GDM1 (cell line): ENCODE results near the gene CSMD2.
"Not testable (repeated sequence)": the region's sequence is repeated elsewhere in the genome, so short reads cannot be mapped to it uniquely, and the experiment has no call there.

ENCODE experiments used
- DNase-seq: peaks from one replicate; lab custom pipeline; 2025; lab: John Stamatoyannopoulos, UW

CSMD2 gene

DNA sequence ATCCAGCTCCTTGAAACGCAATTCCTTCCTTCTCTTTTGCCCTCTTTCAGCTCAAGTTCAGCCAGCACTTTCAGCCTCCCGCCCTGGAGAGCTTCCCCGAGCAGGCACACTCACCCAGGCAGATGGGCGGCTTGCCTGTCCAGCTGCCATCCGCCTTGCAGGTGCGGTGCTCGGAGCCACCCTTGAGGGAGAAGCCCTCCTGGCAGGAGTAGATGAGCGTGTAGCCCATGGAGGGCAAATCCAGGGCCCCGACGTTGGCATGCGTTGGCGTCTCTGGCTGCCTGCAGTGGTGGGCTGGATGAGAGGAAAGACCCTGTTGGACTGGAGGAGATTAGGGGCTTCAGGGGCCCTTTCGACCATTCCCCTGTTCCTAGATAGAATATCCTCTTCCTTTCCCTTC lies 632.1 kb downstream of the CSMD2 start:
- DNase-seq: no peak

DNA sequence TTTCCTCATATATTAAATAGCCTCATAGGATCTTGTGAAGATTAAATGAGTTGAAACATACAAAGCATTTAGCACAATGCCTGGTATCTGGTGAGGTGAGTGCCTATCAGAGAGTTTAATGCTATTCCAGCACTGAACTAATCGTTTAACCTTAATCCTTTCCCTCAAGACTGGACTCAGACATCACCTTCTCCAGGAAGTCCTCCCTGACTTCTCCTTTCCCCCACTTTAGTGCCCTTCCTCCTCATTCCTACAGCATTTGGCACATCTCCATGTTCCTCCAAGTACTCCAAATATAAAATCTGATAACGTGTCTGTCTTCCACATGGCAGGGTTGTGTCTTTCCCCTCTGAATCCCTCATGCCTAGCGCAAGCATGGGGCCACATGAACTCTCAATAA lies 632.8 kb downstream of the CSMD2 start:
- no peak for DNase-seq

DNA sequence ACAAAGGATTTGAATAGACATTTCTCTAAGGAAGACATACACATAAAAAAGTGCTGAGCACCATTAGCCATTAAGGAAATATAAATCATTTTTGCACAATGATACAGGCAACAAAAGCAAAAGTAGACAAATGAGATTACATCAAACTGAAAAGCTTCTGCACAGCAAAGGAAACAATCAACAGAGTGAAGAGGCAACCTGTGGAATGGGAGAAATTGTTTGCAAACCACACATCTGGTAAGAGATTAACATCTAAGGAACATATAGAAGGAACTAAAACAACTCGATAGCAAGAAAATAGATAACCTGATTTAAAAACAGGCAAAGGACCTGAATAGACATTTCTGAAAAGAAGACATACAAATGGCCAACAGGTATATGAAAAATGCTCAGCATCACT lies 635.1 kb downstream of the CSMD2 start:
- no peak for DNase-seq

DNA sequence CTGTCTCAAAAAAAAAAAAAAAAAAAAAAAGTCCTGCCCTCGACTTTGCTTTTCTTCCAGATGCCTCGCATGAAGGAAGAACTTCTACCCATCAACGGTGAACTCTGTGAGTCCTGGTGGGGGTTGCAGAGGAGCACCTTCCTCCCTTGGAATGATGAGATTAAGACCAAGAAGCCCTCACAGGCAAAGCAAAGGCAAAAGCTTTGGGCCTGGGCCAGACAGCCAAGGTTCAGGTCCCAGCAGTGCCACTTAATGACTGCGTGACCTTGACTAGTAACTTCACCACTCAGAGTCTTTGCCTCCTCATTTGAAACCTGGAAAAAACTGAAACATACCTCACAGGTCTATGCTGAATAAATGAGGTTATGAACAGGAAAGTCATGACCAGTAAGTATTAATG lies 637.1 kb downstream of the CSMD2 start:
- DNase-seq: no peak

DNA sequence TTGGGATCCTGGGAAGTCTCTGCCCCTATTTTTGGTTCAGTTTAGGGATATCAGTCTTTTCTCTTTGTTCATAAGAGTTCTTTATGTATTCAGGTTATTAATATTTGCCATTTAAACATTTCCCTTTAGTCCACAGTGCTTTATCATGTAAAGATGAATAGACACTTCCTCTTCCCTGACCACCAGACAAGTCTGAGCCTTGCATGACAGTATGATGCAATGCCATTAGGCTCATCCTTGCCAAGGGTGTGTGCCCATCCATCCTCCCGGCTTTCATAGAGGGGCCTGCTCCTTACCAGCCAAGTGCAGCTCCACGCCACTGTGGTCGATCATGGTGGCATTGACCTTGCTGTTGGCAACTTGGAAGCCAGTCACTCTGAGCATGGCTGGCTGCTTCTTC lies 640.4 kb downstream of the CSMD2 start:
- DNase-seq: no peak

DNA sequence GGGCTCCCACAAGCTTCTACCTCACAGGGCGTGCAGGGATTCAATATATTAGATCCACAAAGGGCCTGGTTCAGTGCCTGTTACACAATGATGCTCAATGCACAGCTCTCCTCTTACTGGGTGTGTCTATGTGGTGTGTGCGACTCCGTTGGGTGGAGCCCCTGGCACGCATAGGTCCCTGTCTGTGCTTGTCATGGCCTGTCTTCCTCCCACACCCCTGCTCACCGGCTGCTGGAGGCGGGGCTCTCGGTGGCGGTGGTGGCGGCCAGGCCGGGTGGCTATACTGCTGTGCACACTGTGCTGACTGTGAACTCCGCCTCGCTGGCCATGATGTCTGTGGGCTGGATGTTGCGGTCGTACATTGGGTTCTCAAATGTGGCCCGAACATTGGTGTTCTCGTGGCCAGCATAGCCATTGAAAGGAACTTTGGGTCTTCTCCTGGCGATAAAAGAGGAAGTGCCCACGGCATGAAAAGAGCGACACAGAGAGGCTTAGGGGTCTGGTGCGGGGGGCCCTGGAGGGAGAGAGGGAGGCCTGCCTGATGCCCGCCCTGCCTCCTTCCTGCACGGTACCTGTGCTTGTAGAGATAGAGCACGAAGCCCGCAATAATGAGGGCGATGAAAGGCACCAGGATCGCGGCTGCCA lies 645.7 kb downstream of the CSMD2 start:
- DNase-seq: no peak

DNA sequence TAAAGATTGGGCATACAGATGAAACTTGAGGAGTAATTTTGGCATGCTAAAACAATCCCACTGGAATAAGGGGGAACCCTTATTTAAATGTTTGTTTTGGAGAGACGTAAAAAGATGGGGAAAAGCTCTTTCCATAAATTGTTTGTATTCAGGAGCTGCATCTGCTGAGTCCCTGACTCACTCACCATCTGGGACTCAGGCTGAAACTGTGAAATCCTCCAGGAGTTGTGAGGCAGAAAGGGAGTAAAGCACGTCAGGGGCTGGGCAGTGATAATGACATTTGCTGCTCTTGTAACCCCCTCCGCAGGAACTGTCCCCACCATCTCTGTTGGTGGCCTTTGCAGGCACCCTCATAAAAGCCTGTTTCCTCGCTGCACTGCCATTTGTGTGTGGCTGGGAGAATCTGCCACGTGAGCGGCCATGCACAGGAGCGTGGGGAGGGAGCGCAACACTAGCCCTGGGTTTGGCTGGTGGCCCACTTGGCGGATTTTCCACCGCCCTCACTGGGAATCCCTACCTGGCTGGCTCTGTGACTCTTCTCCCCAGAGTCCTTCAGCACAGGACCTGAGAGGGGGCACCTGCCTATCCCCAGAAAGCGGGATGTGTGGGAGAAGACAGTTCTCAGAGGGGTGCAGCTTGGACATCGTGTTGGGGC lies 647.3 kb downstream of the CSMD2 start:
- no peak for DNase-seq

DNA sequence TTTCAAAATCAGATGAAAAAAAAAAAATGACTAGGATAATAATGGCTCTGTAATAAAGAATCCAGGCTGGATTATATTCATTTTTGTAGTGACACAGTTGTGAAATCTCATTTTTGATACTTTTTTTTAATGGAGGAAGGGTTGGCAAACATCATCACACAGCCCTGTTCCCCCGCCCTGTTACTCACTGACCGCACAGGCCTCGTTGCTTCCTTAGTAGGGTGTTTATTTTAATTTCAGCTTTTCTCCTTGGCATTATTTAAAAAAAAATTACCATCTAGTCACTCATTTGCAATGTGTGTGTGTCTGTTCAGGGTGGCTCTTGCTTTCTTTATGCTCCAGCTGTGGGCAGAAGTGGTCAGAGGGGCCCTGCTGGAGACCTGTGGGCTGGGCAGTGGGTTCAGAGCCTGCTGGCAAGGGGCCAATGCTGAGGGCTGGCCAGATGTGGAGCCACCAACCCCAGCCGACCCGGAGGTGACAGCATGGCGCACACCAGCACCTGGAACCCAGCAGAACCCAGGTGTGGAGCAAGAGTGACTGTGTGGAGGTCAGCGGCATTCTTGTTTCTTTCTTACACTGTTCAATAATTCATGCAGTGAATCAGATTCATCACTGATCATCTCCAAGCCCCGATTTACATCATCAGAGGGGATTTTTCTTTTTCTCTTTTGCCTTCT lies 648.0 kb downstream of the CSMD2 start:
- DNase-seq: no peak

DNA sequence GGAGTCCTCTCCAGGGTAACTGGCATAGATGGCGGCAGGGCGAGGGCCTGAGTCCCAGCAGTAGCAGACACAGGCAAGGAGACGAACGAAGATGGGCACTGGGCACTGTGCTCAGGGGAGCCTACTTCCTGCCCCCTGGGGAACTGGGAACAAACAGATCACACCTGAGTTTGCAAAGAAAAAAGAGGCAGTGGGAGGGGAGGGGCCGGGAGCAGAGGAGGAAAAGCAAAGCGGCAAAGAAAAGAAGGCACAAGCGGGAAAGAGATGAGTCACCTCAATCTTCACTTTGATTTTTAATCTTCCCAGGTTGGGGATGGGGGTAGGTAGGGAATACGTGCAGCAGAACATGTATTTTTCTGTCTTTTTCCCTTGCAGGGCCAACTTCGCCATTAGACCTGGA lies 648.6 kb downstream of the CSMD2 start:
- no peak for DNase-seq

DNA sequence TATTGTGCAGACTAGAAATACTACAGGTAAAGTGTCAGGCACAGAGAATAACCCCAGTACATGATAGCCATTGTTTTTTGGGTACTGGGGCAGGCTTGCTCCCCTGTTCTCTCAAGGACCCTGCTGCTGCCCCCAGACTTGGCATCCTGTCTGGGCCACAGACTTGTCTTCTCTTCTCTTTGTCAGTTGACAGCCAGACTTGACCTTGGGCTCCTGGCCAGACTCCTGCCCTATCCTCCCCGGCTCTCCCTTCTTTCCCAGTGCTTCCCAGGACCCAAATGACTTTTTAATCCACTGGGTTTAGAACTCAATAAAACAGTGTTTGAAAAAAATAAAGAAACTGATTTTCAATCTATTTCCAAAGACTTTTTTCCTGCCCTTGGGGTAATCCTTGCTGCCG lies 649.4 kb downstream of the CSMD2 start:
- DNase-seq: no peak

DNA sequence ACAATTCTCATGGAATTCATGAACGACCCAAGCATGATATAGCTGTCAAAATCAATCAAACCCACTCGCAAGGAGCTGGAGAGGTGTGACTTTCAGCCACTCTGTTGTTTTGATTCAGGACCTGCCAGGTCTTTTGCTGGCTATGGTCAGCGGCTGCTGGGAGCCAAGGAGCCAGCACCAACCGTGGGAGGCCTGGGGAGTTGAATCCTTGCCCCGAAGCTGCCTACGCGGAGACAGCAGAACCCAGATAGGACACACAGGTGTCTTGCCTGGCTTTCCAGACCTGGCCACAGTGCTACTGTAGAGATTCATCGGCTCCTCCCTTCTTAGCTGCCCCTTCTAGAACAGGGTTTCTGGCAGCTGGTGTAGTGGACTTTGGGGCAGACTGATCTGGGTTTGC lies 649.9 kb downstream of the CSMD2 start:
- no peak for DNase-seq

DNA sequence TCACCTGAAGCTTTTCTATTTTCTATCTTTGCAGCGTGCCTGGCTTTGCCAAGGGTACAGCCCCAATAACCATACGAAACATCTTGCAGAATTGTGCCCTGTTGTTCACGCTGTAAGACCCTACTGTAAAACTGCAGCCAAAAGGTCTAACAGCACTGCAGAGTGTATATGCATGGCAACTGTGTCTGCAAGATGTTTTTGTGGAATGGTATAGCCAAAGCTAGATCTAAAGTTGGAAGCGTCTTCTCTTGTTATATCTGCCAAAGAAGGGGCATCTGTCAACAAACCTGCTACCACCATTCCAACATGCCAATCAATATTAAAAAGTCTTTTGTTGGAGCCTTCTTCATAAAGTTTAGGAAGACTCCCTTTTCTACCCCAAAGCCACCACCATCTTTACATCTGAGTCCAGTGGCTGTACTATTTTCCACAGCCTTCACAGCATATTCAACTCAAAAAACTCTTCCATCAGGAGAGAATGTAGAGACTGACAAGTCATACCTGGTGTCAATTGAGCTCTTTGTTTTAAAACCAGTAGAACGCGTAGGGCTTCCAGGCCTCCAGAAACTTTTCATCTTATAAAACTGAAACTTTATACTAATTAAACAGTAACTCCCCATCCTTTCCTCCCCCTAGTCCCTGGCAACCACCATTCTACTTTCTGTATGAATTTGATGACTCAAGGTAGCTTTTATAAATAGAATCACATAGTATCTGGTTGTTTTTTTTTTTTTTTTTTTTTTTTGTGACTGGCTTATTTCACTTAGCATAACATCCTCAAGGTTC lies 652.6 kb downstream of the CSMD2 start:
- no peak for DNase-seq

DNA sequence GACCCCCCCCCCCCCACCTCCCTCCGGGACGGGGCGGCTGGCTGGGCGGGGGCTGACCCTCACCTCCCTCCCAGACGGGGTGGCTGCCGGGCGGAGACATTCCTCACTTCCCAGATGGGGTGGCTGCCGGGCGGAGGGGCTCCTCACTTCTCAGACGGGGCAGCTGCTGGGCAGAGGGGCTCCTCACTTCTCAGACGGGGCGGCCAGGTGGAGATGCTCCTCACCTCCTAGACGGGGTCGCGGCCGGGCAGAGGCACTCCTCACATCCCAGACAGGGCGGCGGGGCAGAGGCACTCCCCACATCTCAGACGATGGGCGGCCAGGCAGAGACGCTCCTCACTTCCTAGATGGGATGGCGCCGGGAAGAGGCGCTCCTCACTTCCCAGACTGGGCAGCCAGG lies 655.8 kb downstream of the CSMD2 start:
- DNase-seq: not testable (repeated sequence)

DNA sequence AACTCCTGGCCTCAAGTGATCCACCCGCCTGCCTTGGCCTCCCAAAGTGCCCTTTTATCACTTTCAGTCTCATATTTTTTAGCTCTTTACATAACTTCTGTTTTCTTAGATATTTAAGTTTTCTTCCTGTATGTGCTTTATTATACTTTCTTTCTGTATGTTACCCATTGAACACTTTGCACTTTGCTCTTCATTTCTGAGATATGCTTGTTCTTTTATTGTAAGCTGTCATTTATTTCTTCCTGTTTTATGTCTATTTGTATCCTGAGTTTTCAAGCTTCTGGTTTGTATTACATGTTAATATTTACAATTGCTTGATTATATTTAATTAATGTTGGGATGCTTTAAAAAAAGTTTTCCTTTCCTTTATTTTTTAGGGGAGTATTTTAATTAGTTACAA lies 656.9 kb downstream of the CSMD2 start:
- DNase-seq: no peak

DNA sequence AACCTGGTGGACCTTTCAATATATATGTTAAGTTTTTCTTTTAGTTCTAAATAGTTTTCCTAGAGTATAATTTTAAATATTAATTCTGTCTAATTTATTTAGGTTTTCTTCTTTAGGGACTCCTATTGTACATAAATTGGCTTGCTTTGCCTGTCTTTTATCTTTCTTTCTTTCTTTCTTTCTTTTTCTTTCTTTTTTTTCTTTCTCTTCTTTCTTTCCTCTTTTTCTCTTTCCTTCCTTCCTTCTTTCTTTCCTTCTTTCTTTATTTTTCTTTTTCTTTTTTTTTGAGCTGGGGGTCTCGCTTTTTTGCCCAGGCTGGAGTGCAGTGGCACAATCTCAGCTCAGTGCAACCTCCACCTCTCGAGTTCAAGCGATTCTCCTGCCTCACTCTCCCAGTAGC lies 657.4 kb downstream of the CSMD2 start:
- DNase-seq: no peak

DNA sequence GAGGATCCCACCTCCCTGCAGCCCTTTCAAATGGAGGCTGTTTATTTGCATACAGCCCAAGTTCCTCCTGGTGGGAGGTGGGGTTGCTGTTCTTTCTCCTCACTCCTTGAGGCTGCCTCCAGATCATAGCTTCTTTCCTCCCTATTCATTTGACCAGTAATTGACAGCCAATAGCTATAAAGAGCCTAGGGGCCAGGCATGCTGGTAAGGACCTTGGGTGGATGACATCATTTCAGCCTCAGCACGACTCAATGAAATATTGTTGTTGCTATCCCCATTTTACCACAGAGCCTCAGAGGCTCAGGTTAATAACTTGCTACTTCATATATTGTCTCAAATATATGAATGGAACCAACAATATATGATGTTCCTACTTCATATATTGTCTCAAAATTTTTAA lies 661.5 kb downstream of the CSMD2 start:
- DNase-seq: no peak

DNA sequence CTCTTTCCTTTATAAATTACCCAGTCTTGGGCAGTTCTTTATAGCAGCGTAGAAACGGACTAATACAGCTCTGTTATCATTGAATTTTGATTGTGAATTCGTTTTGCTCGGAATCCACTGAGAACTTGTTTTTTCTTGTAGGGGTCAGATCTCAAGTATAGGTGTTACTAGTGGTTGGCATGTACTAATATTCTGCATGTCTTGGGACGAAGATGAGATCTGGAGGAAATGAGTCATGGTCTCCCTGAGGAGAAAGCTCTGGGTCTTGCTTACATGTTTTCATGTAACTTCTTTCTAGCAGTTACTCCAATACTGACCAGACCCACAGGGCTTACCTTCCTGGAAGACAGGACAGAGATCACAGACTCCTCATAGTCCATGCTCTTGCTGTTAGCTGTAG lies 662.3 kb downstream of the CSMD2 start:
- DNase-seq: no peak

DNA sequence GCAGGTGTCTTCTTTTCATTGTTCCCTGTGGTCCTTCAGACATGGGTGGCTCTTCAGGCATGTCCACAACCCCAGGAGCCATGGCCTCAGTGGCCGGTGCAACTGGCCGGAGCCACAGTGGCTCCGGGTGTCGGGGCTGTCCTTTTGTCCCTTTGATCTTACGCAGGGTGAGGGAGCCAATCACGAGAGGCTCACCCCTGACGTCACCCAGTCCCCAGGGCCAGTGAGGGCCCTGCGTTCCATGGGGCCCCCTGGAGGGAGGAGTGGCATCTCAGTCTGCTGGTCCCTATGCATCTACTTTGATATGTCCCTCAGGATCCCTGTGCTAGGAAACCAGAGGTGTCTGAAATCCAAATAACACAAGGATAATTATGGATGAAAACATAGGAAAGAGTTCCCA lies 663.3 kb downstream of the CSMD2 start:
- no peak for DNase-seq

DNA sequence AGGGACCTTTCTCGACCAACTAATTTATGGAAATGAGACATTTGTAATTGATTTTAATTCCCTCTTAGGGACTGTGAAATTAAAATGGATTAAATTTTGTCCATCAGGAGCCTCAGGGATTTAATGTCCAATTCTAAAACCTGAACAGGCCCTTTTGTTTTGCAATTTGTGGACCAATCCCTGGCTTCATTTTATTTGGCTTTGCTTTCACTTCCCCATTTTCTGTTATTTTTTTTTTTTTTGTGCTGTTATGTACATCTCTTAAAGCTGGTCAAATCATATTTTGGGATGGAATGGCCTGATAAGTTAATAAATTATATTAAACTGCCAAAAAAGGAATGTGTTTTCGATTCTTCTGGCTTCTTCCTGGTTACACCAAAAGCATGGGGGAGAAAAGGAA lies 663.7 kb downstream of the CSMD2 start:
- DNase-seq: no peak

DNA sequence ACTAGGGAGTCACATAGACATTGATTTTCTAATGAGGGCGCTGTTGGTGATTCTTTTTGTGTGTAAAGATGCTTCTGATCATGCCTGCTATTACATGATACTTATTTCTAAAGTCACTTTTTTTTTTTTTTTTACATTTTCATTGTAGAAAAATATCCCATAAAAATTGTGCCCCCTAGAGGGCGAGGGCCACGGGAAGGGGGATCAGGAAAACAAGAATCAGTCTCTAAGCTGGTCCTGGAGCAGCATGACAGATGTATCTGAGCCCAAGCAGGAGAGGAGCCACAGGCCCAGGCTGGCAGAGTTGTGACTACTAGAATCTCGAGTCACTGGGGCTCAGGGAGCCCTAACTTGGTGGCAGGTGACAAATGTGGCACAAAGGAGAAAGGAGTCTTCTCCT lies 664.5 kb downstream of the CSMD2 start:
- no peak for DNase-seq

DNA sequence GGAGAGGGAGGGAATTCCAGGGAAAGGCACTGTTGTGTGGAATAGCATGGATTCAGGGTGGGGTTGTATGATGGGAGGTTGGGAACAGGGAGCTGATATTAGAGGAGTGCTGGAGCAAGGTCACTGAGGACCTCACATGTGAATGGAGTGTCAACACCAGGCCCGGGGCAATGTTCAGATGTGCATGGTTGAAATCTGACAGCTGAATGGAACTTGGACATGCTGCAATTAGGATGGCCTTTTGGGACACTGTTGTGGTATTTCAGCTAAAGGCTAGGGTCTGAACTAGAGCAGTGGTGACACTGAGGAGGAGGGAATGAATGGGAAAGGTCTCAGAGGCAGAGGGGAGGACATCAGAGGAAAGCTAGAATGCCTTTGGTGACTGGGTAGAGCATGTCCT lies 667.6 kb downstream of the CSMD2 start:
- DNase-seq: no peak

DNA sequence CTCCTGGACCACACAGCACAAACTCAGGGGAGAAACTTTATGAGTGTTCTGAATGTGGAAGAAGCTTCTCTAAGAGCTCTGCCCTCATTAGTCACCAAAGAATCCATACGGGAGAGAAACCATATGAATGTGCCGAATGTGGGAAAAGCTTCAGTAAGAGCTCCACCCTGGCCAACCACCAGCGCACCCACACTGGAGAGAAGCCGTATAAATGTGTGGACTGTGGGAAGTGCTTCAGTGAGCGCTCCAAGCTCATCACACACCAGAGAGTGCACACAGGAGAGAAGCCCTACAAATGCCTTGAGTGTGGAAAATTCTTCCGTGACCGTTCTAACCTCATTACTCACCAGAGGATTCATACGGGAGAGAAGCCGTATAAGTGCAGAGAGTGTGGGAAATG lies 670.1 kb downstream of the CSMD2 start:
- no peak for DNase-seq

DNA sequence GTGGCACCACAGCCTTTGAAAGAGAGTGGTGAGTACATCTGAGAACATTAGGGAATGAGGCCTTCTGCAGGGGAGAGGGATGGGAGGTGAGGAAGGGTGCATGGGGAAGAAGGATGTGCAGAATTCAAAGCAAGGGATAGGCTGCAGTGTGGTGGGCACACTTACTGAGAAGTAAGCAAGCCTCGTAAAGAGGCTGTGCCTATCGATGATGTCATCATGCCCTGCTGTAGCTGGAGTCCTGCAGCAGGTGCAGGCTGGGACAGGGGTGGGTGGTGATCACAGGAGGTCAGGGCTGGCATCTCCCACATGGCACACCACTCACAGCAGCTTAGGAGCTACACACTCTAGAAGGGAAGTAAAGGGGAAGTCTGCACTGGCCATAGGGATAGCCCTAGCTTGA lies 676.4 kb downstream of the CSMD2 start:
- DNase-seq: no peak
